ENCODE results near the gene SOX18.
A peak's percentile ranks its signal among the peaks of the same experiment; 100 is the strongest.

SOX18 gene

DNA sequence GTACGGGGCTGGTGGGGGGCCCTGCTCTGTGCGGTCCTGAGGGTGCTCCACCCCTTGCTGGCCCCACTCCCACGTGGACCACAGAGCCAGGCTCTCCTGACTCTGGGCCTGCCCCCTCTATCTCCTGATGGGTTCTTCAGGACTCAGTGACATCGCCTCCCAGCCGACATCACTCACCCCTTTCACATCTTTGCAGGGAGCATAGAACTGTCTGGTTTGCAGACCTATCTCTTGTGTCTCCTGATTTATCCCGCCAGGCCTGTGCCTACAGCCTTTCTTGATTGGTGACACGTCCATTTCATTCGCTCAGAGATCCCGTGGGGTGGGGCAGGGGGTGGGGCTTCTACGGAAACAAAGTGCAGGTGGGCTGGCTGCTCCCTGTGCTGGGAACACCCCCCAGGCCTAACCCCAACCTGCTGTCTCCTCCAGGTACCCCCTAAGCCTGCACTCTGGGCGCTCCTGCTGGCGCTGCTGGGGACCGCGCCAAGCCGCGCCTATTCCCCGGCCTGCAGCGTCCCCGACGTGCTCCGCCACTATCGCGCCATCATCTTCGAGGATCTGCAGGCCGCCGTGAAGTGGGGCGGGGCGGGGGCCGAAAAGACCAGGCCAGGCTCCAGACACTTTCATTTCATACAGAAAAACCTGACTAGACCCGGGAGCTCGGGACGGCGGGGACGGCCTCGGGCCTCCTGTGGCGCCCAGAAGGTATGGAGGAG, 11.8 kb downstream of the SOX18 start:
- peak; percentile 82 for DNase-seq (ENCODE audit: low spot score)
- in situ Hi-C loops (cut with MboI; ENCODE audit: low pct_unique_long_range_greater_than_20kb, low sequenced_read_pairs, unreplicated experiment): no loop called here
- TF ChIP-seq, protein P1, sequence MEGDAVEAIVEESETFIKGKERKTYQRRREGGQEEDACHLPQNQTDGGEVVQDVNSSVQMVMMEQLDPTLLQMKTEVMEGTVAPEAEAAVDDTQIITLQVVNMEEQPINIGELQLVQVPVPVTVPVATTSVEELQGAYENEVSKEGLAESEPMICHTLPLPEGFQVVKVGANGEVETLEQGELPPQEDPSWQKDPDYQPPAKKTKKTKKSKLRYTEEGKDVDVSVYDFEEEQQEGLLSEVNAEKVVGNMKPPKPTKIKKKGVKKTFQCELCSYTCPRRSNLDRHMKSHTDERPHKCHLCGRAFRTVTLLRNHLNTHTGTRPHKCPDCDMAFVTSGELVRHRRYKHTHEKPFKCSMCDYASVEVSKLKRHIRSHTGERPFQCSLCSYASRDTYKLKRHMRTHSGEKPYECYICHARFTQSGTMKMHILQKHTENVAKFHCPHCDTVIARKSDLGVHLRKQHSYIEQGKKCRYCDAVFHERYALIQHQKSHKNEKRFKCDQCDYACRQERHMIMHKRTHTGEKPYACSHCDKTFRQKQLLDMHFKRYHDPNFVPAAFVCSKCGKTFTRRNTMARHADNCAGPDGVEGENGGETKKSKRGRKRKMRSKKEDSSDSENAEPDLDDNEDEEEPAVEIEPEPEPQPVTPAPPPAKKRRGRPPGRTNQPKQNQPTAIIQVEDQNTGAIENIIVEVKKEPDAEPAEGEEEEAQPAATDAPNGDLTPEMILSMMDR (IDR thresholded peaks at IDR 0.05; ENCODE audit: extremely low read depth, insufficient read depth, missing control alignments): peak; percentile 5

DNA sequence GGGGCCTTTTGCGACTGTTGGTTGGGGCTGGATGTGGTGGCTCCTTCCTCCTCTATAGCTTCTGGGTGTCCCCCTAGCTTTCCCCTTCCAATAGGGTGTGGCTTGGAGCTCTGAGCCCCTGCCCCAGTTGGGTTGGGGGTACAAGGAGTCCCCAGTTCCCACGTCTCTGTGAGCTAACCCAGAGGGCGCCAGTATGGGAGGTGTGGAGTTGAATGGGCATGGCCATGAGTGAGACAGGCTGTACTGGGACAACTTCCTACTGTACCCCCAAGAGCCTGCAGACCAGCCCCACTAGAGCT, 12.3 kb downstream of the SOX18 start:
- DNase-seq (ENCODE audit: low spot score): no peak
- in situ Hi-C loops (cut with MboI; ENCODE audit: low pct_unique_long_range_greater_than_20kb, low sequenced_read_pairs, unreplicated experiment): no loop called here
- TF ChIP-seq, protein P1 (IDR thresholded peaks at IDR 0.05; ENCODE audit: extremely low read depth, insufficient read depth, missing control alignments): no peak

DNA sequence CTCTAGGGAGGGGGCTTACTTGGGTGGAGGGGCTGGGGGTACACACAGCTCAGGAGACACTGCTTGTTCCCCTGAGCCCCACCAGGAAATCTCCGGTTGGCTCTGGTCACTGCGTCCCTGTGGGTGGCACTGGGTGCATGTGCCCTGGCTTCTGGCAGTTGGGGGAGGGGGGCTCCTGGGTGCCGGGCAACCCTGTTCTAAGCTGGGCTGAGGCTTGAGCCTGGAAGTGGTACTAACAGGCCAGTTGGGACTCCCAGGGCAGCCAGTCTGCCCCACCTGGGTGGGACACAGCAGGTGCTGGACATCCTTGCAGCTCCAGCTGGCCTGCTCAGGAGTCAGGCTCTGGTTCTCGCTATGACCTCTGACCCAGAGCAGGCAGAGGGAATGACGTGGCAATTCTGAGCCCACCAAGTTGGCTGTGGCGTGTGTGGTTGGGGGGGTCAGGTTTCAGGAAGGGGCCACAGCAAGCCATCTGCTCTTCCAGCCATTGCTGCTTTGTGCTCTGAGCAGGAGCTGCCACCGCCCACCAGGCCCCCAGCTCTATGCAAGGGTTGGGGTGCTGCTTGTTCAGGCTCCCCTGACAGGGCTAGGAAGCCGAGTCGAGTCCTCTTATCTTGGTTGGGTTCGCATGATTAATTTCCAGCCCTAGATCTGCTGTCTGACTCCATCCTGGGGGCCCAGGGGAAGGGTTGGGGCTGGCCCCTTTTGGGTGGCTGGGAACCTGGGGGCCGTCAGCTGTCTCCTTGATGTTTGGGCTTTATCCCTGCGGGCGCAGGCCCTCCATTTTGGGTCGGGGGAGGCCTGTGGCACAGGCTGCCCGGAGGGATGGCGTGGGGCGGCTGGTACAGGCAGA, 12.9 kb downstream of the SOX18 start:
- TF ChIP-seq, protein P1 (IDR thresholded peaks at IDR 0.05; ENCODE audit: extremely low read depth, insufficient read depth, missing control alignments): no peak
- peak; percentile 74 for DNase-seq (ENCODE audit: low spot score)
- in situ Hi-C loops (cut with MboI; ENCODE audit: low pct_unique_long_range_greater_than_20kb, low sequenced_read_pairs, unreplicated experiment): no loop called here

DNA sequence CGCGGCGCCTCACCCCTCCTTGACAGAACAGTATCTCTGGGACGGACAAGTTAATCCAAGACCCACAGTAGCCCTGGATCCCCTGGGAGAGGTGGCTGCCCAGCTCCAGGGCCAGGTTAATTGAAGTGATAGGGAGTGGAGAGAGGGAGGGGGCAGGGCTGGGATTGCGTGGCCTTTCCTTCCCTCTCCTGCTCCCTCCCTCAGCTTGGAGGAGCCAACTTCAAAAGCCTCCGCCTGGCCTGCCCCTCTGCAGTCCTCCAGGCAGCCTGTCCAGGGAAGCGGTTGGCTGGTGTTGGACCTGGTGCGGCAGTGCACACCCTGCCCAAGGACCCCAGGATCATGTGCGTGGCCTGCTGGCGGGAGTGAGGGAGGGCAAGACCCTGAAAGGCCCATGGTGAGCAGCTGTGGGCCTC, 13.5 kb downstream of the SOX18 start, which contains the start of gene C20orf204:
Gene C20orf204, plus strand, starts transcription at position 250 of the 413 bp plus-strand sequence. Its CDS starts 142 bp downstream, at position 392.
- in situ Hi-C loops (cut with MboI; ENCODE audit: low pct_unique_long_range_greater_than_20kb, low sequenced_read_pairs, unreplicated experiment): no loop called here
- TF ChIP-seq, protein P1 (IDR thresholded peaks at IDR 0.05; ENCODE audit: extremely low read depth, insufficient read depth, missing control alignments): no peak
- no peak for DNase-seq (ENCODE audit: low spot score)

DNA sequence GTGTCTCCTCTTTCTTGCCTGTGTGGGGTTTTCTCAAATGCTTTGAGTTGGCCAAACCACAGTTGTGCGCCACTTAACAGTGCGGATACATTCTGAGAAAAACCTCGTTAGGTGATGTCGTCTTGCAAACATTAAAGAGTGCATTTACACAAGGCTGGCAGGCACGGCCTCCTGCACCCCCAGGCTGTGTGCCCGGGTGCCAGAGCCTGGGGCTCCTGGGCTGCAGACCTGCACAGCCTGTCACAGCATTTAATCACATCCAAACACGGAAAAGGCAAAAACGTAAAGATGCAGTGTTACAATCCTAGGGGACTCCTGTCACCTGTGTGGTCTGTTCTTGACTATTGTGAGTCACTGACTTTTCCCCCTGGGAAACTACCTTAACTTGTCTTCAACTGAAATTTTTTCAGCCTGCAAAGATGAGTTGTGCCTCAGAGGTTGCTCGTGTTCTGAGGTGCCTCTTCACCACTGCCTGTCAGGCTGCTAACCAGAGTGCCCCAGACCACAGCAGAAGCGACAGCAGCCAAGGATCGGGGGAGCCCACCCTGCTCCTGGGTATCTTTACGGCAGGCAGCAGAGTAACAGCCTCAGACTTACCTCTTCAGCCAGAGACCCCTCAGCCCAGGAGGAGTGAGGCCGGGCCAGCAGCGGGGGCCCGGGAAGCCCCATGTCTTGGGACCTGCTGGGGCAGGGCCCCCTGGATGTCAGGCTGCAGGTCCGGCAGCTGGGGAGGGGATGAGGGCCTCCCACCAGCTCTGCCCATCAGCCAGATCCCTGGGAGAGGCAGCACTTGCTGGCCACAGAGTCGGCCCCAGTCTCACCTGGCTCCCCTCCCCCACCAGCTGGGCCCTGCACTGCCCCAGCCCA, 14.1 kb downstream of the SOX18 start:
- peak; percentile 83 for DNase-seq (ENCODE audit: low spot score)
- TF ChIP-seq, protein P1 (IDR thresholded peaks at IDR 0.05; ENCODE audit: extremely low read depth, insufficient read depth, missing control alignments): no peak
- in situ Hi-C loops (cut with MboI; ENCODE audit: low pct_unique_long_range_greater_than_20kb, low sequenced_read_pairs, unreplicated experiment): no loop called here

DNA sequence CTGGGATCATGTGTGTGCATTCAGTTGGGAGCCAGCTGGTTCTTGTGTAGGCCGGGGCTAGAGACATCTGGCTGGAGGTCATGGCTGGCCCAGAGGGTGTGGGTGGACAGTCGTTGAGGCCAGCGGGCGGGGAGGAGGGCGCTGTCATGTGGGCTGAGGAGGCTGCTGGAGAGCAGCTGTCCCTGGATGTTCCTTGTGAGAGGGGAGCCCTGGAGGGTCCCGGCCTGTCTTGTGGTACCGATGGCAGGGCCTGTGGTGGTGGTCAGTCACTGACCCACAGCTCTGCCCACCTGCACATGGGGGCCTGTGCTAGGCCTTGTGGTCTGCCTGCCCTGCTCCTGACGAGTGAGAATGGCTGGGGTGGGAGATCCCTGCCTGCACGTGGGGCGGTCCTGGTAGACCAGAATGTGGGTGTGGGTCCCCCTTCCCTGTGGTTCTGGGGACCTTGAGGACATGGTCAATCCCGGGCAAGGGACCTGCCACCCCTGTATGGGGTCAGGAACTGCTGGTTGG, 15.4 kb downstream of the SOX18 start:
- no peak for DNase-seq (ENCODE audit: low spot score)
- in situ Hi-C loops (cut with MboI; ENCODE audit: low pct_unique_long_range_greater_than_20kb, low sequenced_read_pairs, unreplicated experiment): no loop called here

More for the DNA sequence above, 15.4 kb downstream of the SOX18 start:
- TF ChIP-seq, protein P1 (IDR thresholded peaks at IDR 0.05; ENCODE audit: extremely low read depth, insufficient read depth, missing control alignments): no peak

Data from GM13977 (cell line).